ENCODE data around the gene FAAP20.

DNA sequence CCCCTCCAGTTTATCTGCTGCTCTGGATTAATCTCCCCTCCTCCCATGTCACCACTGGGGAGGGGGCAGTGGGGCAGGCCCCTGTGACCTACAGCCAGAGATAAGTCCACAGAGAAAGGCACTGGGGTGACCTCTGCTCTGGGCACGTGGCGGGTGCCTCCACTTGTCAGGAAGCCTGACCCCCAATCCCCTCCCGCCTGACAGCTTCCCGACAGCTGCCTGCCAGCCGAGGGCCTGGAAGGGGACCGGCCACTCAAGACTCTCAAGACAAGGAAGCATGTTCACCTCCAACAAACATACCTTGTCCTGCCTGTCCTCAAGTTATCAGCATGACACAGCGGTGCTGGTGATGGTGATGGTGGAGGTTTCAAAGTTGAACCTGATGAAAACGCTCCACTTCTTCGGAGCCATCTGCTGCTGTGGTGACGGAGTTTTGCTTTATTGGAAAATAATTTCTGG lies 3.2 kb upstream of the FAAP20 start:
- TF ChIP-seq, protein P1, sequence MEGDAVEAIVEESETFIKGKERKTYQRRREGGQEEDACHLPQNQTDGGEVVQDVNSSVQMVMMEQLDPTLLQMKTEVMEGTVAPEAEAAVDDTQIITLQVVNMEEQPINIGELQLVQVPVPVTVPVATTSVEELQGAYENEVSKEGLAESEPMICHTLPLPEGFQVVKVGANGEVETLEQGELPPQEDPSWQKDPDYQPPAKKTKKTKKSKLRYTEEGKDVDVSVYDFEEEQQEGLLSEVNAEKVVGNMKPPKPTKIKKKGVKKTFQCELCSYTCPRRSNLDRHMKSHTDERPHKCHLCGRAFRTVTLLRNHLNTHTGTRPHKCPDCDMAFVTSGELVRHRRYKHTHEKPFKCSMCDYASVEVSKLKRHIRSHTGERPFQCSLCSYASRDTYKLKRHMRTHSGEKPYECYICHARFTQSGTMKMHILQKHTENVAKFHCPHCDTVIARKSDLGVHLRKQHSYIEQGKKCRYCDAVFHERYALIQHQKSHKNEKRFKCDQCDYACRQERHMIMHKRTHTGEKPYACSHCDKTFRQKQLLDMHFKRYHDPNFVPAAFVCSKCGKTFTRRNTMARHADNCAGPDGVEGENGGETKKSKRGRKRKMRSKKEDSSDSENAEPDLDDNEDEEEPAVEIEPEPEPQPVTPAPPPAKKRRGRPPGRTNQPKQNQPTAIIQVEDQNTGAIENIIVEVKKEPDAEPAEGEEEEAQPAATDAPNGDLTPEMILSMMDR (conservative IDR thresholded peaks at IDR 0.05 in 1 of 2, IDR thresholded peaks at IDR 0.05 in 1 of 2; ENCODE audit: extremely low read depth in 1 of 2, insufficient read depth in 1 of 2, low read depth in 1 of 2, low read length in 2 of 2), result no peak
- TF ChIP-seq EZH2 (IDR thresholded peaks at IDR 0.05; ENCODE audit: borderline replicate concordance, low read length), result no peak
